ENCODE results near the gene SPIRE1.

DNA sequence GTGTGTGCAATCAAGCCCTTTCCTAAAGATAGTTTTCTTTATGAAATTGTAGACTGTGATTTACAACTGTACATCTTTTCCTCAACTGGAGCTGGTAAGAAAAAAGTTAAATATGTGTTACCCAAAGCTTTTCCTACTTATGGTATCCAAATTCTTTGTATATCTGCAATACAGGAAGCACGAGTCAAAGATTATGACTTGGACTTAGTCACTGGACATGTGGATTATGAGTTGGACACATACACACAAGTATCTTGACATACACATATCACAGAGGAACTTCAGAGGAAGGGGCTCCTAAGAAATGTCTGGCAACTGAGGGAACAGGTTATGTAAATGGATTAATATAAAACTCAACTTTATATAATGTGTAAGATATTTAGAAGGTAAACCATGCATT is 215.0 kb downstream of the SPIRE1 start:
- TF ChIP-seq CTCF (conservative IDR thresholded peaks at IDR 0.05), result no peak
- TF ChIP-seq ZFX (IDR thresholded peaks at IDR 0.05), result no peak

Data from C4-2B (cell line).